SH-SY5Y (cell line): ENCODE data around the gene AKAP11.

Source experiments
- GATA2 ChIP-seq: IDR thresholded peaks from 2 replicates; pipeline ENCODE4 v1.6.1; 2011; ENCODE audit warnings: mild to moderate bottlenecking, low read depth, low read length
- GATA3 ChIP-seq: IDR thresholded peaks from 2 replicates; pipeline ENCODE4 v1.6.1; 2011; ENCODE audit warnings: low read depth, mild to moderate bottlenecking, low read length, moderate library complexity

DNA sequence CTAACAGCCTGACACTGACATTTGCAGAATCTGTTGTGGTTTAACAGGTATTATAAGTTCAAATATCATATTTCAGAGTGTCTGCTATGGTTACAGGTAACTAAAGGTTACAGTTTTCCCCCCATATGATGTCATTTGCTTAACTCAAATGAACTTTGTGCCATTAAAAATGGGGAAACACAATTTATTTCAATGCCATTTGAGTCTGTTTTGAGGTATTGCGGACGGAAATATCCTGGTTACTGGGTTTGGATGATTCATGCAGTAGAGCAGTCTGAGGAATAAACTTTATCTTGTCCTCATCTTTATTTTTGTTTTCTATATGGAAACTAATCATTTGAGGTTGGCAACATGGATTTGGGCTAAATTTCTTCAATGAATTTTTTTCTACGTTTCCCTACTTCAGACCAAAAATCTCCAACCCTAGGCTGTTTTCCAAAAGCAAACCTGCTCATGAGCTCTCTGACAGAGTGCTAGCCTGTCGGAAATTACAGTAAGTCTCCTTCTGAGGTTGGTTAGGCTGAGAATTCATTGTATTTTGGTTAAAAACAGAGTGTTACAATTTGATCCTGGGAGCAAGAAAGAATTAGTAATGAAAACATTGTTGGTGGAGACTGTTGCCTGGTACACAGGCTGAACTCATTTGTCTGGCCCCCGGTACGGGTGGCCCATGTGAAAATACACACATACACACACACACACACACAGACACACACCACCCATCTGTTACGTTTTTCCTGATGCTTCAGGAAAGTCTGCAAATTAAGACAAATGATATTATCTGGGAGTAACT lies 66.1 kb downstream of the AKAP11 start:
- TF ChIP-seq GATA2 (no peak), GATA3 (no peak)
